GM20000 (cell line): ENCODE results near the gene LRRFIP1.
"Not testable (repeated sequence)": the region's sequence is repeated elsewhere in the genome, so short reads cannot be mapped to it uniquely, and the experiment has no call there.

ENCODE experiments used
- DNase-seq: peaks from one replicate; pipeline ENCODE4 v3.0.0; 2012; ENCODE audit warnings: low spot score
- CTCF ChIP-seq: IDR thresholded peaks from 2 replicates; pipeline ENCODE4 v1.5.1; 2012; ENCODE audit warnings: mild to moderate bottlenecking, control low read depth; ENCODE audit errors: extremely low read depth, missing control alignments

The LRRFIP1 gene

GRCh38 chr2:237754182-237754581 lies 126.8 kb downstream of the LRRFIP1 start:
- no peak for DNase-seq
- no peak for TF ChIP-seq CTCF

GRCh38 chr2:237754626-237755248 lies 127.3 kb downstream of the LRRFIP1 start:
- no peak for DNase-seq

DNA sequence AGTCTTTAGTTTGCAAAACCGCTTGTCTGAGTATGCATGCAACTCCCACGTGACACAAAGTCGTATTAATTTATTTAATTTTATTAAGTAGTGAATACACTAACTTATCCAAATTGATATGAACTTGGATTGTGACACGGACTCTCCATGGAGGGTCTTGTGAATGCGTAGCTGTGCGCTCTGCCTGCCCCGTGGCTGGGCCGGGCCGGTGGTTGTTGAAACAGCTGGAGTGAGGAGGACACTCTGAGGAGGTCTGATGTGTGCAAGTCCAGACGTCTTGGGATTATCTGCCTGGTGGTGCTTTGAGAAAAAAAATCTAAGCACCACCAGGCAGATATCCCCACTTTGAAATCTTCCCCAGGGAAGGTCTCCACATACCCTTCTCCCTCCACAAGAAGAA lies 130.2 kb downstream of the LRRFIP1 start:
- no peak for DNase-seq
- TF ChIP-seq CTCF = no peak

More at GRCh38 chr2:237754626-237755248, 127.3 kb downstream of the LRRFIP1 start:
- no peak for TF ChIP-seq CTCF

- no peak for TF ChIP-seq CTCF
- no peak for DNase-seq
Measured at GRCh38 chr2:237758185-237758584, 130.8 kb downstream of the LRRFIP1 start.

GRCh38 chr2:237759176-237759575 lies 131.8 kb downstream of the LRRFIP1 start:
- no peak for DNase-seq
- TF ChIP-seq CTCF = no peak

DNA sequence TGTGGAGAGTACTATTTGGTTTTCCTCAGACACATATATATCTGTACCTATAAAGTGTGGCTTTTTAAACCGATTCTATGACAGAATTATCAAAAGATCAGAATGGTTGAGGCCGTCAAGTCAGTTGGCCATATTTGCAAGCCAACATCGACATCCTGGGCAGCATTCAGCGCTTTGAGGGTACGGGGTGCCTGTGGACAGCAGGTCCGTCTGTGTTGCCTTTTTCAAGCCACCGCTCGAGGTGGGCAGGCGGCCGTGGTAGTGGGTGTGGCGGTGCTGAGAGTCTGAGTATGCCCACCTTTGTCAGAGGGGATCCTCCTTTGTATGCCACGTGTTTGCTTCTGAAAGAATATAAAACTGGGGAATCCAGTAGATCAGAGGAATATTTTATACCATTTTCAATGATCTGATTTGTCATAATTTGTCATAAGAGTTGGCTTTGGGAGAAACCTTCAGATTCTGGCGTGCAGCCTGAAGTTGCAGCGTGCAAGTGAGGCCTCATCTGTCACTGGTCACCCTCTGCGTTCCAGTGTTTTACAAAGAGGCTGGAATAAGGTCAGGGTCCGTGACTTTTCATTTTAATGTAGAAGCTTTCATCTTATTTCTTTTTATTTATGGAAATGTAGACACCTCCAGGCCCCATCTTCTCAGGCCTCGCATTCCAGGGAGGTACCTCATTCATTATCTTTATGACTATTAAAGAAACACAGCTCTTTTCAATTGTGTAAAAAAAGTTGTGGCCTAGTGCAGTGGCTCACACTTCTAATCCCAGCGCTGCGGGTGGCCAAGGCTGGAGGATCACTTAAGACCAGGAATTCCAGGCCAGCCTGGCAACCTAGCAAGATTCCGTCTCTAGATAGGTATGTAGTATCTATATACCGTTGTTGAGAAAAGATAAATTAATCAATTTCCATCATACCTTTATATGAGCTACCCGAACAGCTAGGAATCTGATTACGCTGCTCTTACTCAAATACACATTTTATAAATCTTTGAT lies 133.4 kb downstream of the LRRFIP1 start:
- no peak for DNase-seq

DNA sequence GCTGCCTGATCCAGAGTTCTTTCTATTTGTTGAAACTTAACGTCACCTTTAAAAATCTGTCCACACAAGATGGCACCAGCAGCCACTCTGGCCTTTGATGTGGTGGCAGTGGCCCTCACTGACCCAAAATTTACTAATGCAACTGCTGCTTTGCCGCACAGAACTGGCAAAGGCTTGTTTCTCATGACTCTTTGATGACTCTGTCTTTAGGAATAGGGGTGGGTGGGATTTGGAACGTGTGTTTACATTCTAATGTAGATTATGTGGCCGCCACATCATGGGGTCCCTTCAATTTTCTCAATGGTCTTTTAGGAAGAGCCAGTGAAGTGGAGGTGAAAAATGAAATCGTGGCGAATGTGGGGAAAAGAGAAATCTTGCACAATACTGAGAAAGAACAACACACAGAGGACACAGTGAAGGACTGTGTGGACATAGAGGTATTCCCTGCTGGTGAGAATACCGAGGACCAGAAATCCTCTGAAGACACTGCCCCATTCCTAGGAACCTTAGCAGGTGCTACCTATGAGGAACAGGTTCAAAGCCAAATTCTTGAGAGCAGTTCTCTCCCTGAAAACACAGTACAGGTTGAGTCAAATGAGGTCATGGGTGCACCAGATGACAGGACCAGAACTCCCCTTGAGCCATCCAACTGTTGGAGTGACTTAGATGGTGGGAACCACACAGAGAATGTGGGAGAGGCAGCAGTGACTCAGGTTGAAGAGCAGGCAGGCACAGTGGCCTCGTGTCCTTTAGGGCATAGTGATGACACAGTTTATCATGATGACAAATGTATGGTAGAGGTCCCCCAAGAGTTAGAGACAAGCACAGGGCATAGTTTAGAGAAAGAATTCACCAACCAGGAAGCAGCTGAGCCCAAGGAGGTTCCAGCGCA lies 135.2 kb downstream of the LRRFIP1 start:
- DNase-seq = not testable (repeated sequence)

More for the DNA sequence above, 133.4 kb downstream of the LRRFIP1 start:
- no peak for TF ChIP-seq CTCF
